ENCODE measurements around the gene ALPP.
A peak's percentile ranks its signal among the peaks of the same experiment; 100 is the strongest.

ALPP gene

DNA sequence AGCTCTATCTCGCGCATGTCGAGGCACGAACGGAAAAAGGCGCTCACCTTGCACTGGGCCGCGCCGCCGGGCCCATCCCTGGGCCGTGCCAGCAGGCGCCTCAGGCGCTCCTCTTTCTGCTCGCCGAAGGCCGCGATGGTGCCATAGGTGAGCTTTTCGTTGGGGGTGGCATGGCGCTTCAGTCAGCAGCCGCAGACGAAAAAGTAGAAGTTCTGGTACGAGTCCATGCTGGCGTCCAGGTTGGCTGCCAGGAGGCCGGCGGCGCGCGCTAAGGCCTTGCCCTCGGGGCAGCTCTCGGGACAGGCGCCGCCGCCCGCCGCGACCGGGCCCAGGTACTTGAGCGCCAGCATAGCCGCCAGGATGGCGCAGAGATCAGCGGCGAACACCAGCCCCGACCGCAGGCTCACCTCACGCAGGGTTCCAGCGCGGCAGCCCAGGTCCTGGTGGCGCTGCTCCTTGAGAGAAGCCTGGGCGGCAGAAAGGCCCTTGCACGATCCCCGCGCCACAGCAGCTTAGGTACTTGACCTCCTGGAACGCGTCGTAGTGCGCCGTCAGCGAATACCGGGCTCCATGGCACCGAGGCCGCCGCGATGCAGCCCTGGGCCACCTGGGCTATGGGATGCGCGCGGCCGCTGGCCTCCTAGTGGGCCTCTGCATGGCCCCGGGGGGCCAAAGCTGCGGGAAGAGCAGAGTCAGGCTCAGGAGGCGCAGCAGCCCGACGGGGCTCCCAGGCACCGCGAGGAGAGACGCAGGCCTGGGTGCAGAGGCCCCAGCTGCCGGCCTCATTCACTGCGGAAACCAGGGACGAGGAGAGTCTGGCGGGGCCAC is 40.9 kb downstream of the ALPP start:
- no peaks in the 10 kb centered on the region for H4K20me1 ChIP-seq (ENCODE audit: control insufficient read depth, insufficient read depth, low read depth, low read length)
- no peaks in the 10 kb centered on the region for H3K36me3 ChIP-seq (ENCODE audit: control insufficient read depth, low read length)
- H3K9me2 ChIP-seq (replicated peaks; ENCODE audit: control insufficient read depth, low read length), result no peaks in the 10 kb centered on the region
- H3K4me1 ChIP-seq (ENCODE audit: control insufficient read depth, low read length), result peaks cover 17% of the 10 kb centered on the region
- H3K9me3 ChIP-seq (ENCODE audit: control insufficient read depth, insufficient read depth, low read length), result no peaks in the 10 kb centered on the region
- TF ChIP-seq, protein P1, sequence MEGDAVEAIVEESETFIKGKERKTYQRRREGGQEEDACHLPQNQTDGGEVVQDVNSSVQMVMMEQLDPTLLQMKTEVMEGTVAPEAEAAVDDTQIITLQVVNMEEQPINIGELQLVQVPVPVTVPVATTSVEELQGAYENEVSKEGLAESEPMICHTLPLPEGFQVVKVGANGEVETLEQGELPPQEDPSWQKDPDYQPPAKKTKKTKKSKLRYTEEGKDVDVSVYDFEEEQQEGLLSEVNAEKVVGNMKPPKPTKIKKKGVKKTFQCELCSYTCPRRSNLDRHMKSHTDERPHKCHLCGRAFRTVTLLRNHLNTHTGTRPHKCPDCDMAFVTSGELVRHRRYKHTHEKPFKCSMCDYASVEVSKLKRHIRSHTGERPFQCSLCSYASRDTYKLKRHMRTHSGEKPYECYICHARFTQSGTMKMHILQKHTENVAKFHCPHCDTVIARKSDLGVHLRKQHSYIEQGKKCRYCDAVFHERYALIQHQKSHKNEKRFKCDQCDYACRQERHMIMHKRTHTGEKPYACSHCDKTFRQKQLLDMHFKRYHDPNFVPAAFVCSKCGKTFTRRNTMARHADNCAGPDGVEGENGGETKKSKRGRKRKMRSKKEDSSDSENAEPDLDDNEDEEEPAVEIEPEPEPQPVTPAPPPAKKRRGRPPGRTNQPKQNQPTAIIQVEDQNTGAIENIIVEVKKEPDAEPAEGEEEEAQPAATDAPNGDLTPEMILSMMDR (IDR thresholded peaks at IDR 0.05; ENCODE audit: low read depth, low read length, poor library complexity, severe bottlenecking), result no peak
- TF ChIP-seq EZH2phosphoT487 (IDR thresholded peaks at IDR 0.05; ENCODE audit: borderline replicate concordance, low read length), result no peak
- no peak overlapping the region for H3K27ac ChIP-seq (ENCODE audit: low read depth, low read length)
- peaks cover 10% of the 10 kb centered on the region for H3K27me3 ChIP-seq (ENCODE audit: control insufficient read depth, low read length)
- no peaks in the 10 kb centered on the region for H3K79me2 ChIP-seq (ENCODE audit: control insufficient read depth, low read length)
- H3K4me3 ChIP-seq (ENCODE audit: low read length), result no peak overlapping the region
- H3K4me2 ChIP-seq (ENCODE audit: low read length), result no peak overlapping the region
- H3F3A ChIP-seq (ENCODE audit: control insufficient read depth, insufficient read depth), result no peaks in the 10 kb centered on the region

DNA sequence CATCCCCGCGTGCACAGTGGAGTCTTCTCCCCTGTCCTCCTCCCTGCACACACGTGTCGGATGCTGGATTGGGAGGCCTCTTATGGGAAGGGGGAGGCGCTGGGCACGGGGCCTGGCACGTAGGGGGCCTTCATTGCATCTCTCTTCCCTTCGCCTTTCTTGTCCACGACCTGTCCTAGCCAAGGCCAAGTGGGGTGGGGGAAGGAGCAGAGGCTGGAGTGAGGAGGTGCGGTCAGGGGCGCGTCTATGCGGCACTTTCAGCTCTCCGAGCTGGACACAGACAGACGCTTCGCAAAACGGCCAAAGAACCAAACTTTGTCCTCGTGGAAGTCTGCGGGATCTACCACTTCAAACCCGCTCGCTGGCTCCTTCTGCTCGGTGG is 41.5 kb downstream of the ALPP start:
- Histone ChIP-seq H3K79me2 (ENCODE audit: control insufficient read depth, low read length) (no peaks in the 10 kb centered on the region), H3K9me3 (ENCODE audit: control insufficient read depth, insufficient read depth, low read length) (no peaks in the 10 kb centered on the region), H3F3A (ENCODE audit: control insufficient read depth, insufficient read depth) (no peaks in the 10 kb centered on the region), H3K27me3 (ENCODE audit: control insufficient read depth, low read length) (peaks cover 7% of the 10 kb centered on the region), H3K27ac (ENCODE audit: low read depth, low read length) (no peak overlapping the region), H3K9me2 (replicated peaks; ENCODE audit: control insufficient read depth, low read length) (no peaks in the 10 kb centered on the region), H3K4me1 (ENCODE audit: control insufficient read depth, low read length) (peaks cover 17% of the 10 kb centered on the region), H3K4me3 (ENCODE audit: low read length) (peak overlapping the region; percentile 30; the same call in 1 of the 2 replicates), H3K36me3 (ENCODE audit: control insufficient read depth, low read length) (no peaks in the 10 kb centered on the region), H4K20me1 (ENCODE audit: control insufficient read depth, insufficient read depth, low read depth, low read length) (no peaks in the 10 kb centered on the region), H3K4me2 (ENCODE audit: low read length) (peak overlapping the region; percentile 47)
- TF ChIP-seq, protein P1 (IDR thresholded peaks at IDR 0.05; ENCODE audit: low read depth, low read length, poor library complexity, severe bottlenecking), result no peak
- TF ChIP-seq EZH2phosphoT487 (IDR thresholded peaks at IDR 0.05; ENCODE audit: borderline replicate concordance, low read length), result no peak

DNA sequence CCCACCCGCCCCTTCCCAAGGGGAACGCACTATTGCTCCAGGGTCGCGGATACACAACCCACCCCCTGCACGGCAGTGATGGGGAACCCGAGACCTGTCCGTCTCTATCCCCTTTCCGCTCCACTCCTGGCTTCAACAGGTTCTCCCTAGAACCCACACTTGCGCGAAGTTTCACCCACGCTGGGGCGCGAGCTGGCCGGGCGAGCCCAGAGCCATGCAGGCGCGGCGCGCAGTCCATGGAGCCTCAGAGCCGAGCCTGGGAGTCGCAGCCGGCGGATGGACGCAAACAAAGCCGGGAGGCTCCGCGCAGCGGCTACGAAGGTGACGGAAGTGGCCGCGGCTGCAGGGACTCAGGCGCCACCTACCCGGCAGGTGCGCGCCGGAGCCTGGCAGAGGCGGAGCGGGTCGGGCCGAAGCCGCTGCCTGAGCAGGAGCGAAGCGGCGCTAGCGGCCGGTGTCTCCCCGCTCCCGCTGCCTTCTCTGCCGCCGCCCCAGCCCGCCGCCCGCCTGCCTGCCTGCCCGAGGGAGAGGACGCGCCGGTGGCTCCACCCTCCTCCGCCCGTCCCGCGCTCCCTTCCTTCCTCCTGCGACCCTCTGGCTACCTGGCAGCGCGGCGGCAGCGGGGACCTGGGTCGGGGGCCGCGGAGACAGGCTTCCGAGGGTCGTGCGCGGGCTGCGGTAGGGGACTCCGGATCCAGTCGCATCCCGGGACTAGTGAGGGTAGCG is 42.1 kb downstream of the ALPP start:
- Histone ChIP-seq H3K27me3 (ENCODE audit: control insufficient read depth, low read length) (peaks cover 6% of the 10 kb centered on the region), H3K79me2 (ENCODE audit: control insufficient read depth, low read length) (no peaks in the 10 kb centered on the region), H3K9me2 (replicated peaks; ENCODE audit: control insufficient read depth, low read length) (no peaks in the 10 kb centered on the region), H3K4me1 (ENCODE audit: control insufficient read depth, low read length) (peaks cover 17% of the 10 kb centered on the region), H3K27ac (ENCODE audit: low read depth, low read length) (no peak overlapping the region), H4K20me1 (ENCODE audit: control insufficient read depth, insufficient read depth, low read depth, low read length) (no peaks in the 10 kb centered on the region), H3K36me3 (ENCODE audit: control insufficient read depth, low read length) (no peaks in the 10 kb centered on the region), H3K9me3 (ENCODE audit: control insufficient read depth, insufficient read depth, low read length) (no peaks in the 10 kb centered on the region), H3K4me3 (ENCODE audit: low read length) (peak overlapping the region; percentile 30; the same call in 1 of the 2 replicates), H3F3A (ENCODE audit: control insufficient read depth, insufficient read depth) (no peaks in the 10 kb centered on the region), H3K4me2 (ENCODE audit: low read length) (peak overlapping the region; percentile 47)
- no peak for TF ChIP-seq EZH2phosphoT487 (IDR thresholded peaks at IDR 0.05; ENCODE audit: borderline replicate concordance, low read length)
- TF ChIP-seq, protein P1 (IDR thresholded peaks at IDR 0.05; ENCODE audit: low read depth, low read length, poor library complexity, severe bottlenecking), result no peak

Measured in DOHH2 (cell line).